HL-60/S4 treated with phorbol 12-myristate 13-acetate at 8.2 ng/mL for 4 days and 3 days (cell line): ENCODE results near the gene FER.

Experiments
- in situ Hi-C: fragments of 300-500 bp; cut with MboI; formaldehyde crosslinking; loops from 2 replicates; pipeline ENCODE4 v1.15.0; 2022; ENCODE audit warnings: low sequenced_read_pairs

Gene FER

GRCh38 chr5:109224276-109224882 is 476.7 kb downstream of the FER start:
- in situ Hi-C loops = no loop called here

DNA sequence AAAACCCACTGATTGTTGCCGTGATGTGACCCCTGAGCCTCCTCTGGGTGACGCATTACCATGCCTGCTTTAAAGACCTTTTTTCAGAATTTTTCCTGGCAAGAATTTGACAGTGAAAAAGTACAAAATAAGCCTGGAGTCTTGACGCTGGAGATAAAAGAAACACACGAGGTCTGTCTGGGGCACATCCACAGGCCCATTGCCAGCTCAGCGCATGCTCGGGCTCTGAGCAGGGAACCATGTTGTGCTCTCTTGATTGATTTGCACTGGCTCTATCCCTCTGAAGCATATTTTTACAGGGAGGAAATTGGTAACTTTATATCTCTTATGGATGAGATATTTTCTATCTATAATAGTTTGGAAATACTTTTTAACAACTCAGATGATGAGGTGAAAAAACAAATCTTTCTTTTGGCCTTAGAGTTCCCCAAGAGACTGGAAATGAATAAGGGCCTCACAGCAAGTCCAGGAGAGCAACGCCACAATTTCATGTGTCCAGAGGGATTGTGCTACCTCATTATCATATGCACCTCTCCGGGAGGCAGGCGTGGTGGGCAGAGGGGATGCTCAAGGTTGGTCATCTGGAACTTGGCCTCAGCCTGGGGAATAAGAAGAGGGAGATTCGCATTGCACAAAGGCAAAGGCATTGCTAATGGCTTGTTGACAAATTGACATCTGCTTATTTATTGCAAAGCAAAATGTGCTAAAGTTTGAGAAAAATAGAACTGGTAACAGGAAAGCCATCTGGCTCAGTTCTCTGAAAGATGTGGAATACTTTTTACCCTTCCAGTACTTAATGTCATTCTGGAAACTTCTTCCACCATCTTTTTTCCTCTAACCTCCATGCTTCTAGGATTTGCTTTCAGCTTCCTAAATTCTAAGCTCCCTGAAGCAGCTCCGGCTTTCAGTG is 478.3 kb downstream of the FER start:
- in situ Hi-C loops = no loop called here

DNA sequence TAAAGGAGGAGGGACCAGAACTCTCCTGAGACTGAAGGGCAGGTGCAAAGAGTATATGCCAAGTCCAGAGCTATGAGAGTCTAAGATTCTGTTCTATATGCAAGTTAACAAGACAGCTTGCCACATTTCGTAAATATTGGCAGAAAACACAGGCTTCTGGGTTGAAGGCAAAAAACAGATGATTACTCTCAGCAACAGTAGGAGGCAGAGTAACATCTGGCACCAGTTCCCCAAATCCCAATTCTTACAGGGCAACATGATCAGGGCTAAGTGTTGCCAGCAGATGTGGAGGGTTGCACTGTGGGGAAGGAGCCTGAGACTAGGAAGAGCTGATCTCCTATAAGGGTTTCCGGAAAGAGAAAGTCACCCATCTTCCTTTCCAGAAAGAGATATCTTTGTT is 482.7 kb downstream of the FER start:
- in situ Hi-C loops = no loop called here

GRCh38 chr5:109231331-109231730 is 483.6 kb downstream of the FER start:
- in situ Hi-C loops = no loop called here

DNA sequence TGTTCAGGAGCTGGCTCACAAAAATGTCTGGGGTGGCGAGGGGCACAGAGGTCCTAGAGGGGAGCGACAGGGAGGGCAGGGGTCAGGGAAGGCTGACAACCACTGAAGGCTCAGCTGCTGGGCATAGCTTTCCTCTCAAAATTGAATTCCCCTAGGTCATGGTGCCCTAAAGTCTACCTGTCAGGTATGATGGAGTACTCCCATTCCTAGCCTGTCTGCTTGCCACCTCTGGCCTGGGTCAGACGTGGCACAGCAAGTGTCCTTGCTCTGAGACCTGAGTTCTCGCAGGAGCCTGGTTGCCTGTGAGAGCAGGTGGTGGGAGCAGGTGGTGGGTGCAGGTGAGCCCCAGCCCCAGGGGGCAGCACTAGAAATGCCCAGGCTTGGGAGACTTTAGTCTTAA is 486.7 kb downstream of the FER start:
- in situ Hi-C loops = no loop called here

DNA sequence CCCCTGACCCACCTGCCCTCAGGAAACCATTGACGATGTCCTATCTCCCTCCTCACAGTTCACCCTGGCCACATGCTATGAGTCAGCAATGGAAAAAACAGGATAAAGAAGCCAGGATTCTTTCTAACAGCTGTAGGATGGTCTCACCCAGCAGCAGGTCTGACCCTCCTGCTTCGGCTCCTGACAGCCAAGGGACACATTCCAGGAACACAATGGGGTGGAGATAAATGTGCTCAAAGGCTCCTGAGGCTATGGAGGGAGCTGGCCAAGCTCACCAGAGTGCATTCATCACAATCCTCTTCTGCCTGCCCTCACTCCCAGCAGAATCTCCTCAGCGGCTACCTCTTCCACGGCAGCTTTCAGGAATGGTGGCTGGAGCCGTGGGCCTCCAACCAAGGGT is 491.8 kb downstream of the FER start:
- in situ Hi-C loops = no loop called here

DNA sequence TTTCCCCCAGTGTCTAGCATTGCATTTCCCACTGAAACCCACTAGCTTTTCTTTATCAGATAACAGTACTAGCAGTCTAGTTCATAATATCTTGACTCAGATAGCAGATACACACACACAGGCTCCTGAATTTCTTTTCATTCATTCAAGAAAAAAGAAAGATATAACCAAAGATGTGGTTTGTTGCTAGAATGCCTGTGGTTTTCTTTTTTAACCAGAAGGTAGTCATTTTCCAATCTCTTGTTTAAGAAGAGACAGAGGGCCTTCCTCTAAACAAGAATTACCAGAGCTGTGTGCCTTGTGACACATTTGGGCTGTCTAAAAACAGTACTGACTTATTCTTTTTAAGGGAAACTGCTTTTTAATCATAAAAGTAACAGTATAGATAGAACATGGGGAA is 494.8 kb downstream of the FER start:
- in situ Hi-C loops = no loop called here

DNA sequence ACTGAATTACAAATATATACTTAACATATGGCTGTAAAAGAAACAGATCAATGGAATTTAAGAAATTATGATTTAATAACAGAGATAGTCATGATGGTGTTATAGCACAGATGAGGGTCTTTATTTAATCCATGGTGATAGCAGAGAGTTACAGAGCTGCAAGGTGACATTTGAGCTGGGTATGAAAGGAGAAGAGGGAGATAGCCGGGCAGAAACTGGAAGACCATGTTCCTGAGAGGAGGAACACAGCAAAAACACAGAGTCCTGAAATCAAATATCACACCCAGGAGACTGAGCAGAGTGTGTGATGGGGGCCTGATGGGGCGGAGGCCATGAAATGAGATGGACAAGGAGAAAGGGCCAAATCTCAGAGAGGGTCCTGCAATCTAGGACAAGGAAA is 498.7 kb downstream of the FER start:
- in situ Hi-C loops = no loop called here
